Effector memory CD8-positive, alpha-beta T cell (primary cell): ENCODE data around the gene LSG1.

Source experiments
- ATAC-seq: fragments of 150-1000 bp; cut with Tn5 transposase; replicated peaks from 2 replicates; pipeline ENCODE4 v1.10.0; 2021; ENCODE audit warnings: mild to moderate bottlenecking, moderate library complexity
- DNase-seq, 3 experiments: peaks; one replicate each; pipeline ENCODE4 v3.0.0; 2021
- H3K27ac Mint-ChIP-seq, 2 donors: one replicate each; pipeline ENCODE4 v1.8.0; 2022; ENCODE audit warnings: mild to moderate bottlenecking in 2 of 2, mixed read lengths in 2 of 2, moderate library complexity in 2 of 2
- H3K27me3 Mint-ChIP-seq, 2 donors: one replicate each; pipeline ENCODE4 v1.8.0; 2022; ENCODE audit warnings: mixed read lengths in 2 of 2
- H3K36me3 Mint-ChIP-seq: one replicate; pipeline ENCODE4 v1.8.0; 2022; ENCODE audit warnings: mild to moderate bottlenecking, moderate library complexity, mixed read lengths; ENCODE audit not compliant: insufficient read depth
- H3K4me1 Mint-ChIP-seq, 2 donors: one replicate each; pipeline ENCODE4 v1.8.0; 2022; ENCODE audit warnings: low read depth in 2 of 2, mixed read lengths in 2 of 2
- H3K4me3 Mint-ChIP-seq, 2 donors: one replicate each; pipeline ENCODE4 v1.8.0; 2022; ENCODE audit warnings: mild to moderate bottlenecking in 2 of 2, mixed read lengths in 2 of 2, moderate library complexity in 2 of 2
- H3K9me3 Mint-ChIP-seq, 2 donors: one replicate each; pipeline ENCODE4 v1.8.0; 2022; ENCODE audit warnings: mixed read lengths in 2 of 2

The LSG1 gene

DNA sequence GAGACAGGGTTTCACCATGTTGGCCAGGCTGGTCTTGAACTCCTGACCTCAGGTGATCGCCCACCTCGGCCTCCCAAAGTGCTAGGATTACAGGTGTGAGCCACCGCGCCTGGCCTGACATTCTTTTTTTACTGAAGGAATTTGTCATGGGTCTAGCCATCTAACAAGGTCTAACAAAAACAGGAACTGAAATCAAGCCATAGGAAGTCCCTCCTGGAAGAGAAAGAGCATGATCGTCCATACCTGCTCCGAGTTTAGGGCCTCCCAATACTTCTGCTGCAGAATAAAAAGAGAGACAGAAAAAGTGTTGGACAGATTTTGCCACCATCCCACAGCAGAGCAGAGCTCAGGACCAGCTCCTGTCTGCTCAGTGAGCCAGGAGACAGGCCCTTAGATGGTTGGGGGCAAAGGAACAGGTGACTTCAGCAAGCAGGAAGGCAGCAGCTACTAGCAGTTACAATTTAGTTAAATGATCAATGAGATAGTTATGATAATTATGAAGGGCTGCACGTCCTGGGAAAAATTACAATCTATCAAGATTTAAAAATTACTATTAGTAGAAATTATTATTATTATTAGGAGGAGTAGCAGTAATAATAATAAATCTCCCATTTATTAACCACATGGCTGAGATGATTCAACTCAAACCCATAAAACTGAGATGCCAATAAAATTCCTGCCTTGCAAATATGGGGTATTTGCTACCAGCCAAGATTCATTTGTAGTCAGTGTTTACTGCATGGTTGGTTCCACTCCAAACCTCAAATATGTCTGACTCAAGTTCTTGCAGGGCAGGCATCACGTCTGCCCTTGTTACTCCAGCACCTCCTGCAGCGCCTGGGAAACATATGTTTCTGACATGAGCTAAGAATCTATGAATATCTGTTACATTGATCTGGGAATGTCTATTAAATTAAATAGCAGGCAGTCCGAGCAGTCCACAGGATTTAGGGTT lies 78.9 kb downstream of the LSG1 start:
- H3K36me3 Mint-ChIP-seq: no peaks in the 10 kb centered on the region
- H3K4me1 Mint-ChIP-seq: peaks cover 4 to 6% of the 10 kb centered on the region in 2 donors
- H3K27me3 Mint-ChIP-seq: no peaks in the 10 kb centered on the region
- H3K9me3 Mint-ChIP-seq: no peaks in the 10 kb centered on the region
- no peak for DNase-seq
- H3K4me3 Mint-ChIP-seq: no peak overlapping the region
- no peak for ATAC-seq
- H3K27ac Mint-ChIP-seq: no peak overlapping the region
